Kidney tubule cell (primary cell): ENCODE measurements around the gene NEURL1.

ENCODE experiments used
- DNase-seq: peaks from one replicate; pipeline ENCODE4 v3.0.0-alpha.2; 2018; ENCODE audit warnings: low spot score

NEURL1 gene

GRCh38 chr10:103564116-103564501, 70.6 kb downstream of the NEURL1 start:
- no peak for DNase-seq

GRCh38 chr10:103564776-103565520, 71.4 kb downstream of the NEURL1 start:
- peak; percentile 17 for DNase-seq

GRCh38 chr10:103566536-103566935, 73.0 kb downstream of the NEURL1 start:
- no peak for DNase-seq

GRCh38 chr10:103568505-103568904, 75.0 kb downstream of the NEURL1 start:
- no peak for DNase-seq

- DNase-seq = no peak
Observed at GRCh38 chr10:103569896-103570295, 76.4 kb downstream of the NEURL1 start.

GRCh38 chr10:103570844-103571655, 77.5 kb downstream of the NEURL1 start:
- DNase-seq = no peak

GRCh38 chr10:103571656-103571975, 78.1 kb downstream of the NEURL1 start:
- DNase-seq = no peak

GRCh38 chr10:103572347-103573204, 79.1 kb downstream of the NEURL1 start:
- DNase-seq = no peak

GRCh38 chr10:103573205-103573487, 79.6 kb downstream of the NEURL1 start:
- DNase-seq = no peak

- DNase-seq = no peak
Observed at GRCh38 chr10:103574097-103575061, 80.9 kb downstream of the NEURL1 start.

- no peak for DNase-seq
Observed at GRCh38 chr10:103575416-103576075, 82.0 kb downstream of the NEURL1 start.

GRCh38 chr10:103576076-103576471, 82.6 kb downstream of the NEURL1 start:
- no peak for DNase-seq

- DNase-seq = no peak
Observed at GRCh38 chr10:103576862-103577261, 83.4 kb downstream of the NEURL1 start.

- peak; percentile 72 for DNase-seq
Observed at GRCh38 chr10:103578782-103579382, 85.4 kb downstream of the NEURL1 start.

GRCh38 chr10:103580011-103580410, 86.5 kb downstream of the NEURL1 start:
- no peak for DNase-seq

GRCh38 chr10:103580430-103580829, 86.9 kb downstream of the NEURL1 start:
- DNase-seq = no peak

GRCh38 chr10:103581499-103581898, 88.0 kb downstream of the NEURL1 start:
- no peak for DNase-seq

GRCh38 chr10:103582331-103583123, 89.0 kb downstream of the NEURL1 start:
- no peak for DNase-seq

- DNase-seq = no peak
Observed at GRCh38 chr10:103583871-103584215, 90.3 kb downstream of the NEURL1 start.
